ENCODE results near the gene SLC25A22. TPM values are rescaled to one million over a fixed set of nuclear protein-coding genes. Genes with fewer than 3 reads are reported as not detected.

The SLC25A22 gene
- total RNA-seq, 3 donors from 2014 or later = 2.7 to 11.5 (median 4.7) TPM

DNA sequence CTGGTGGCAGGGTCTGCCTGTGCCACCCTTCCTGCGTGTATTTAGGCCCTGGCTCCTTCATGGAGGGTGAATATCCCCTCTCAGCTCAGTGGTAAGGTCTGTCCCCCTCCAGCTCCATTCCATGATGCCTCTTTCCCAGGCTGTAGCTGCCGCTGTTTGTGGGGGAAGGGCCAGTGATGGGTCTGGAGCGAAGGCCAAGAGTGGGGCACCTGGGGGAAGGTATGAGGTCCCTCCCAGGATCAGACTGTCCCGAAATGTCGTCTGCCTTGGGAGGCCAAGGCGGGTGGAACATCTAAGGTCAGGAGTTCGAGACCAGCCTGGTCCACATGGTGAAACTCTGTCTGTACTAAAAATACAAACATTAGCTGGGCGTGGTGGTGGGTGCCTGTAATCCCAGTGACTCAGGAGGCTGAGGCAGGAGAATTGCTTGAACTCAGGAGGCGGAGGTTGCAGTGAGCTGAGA, 35.8 kb upstream of the SLC25A22 start:
- Histone ChIP-seq H3K9me3 (no peaks in the 10 kb centered on the region), H3K4me3 (peak overlapping the region; percentile 71 to 79 (median 76)), H3K36me3 (no peaks in the 10 kb centered on the region), H3K4me1 (peaks cover 21 to 30% of the 10 kb centered on the region in 2 donors), H3K27ac (peak overlapping the region; percentile 84 to 93), H3K27me3 (no peaks in the 10 kb centered on the region)
- DNase-seq (ENCODE audit: low spot score in 2 of 2) = no peak
- intact Hi-C loops (cut with DNase I; ENCODE audit: low total_unique reads) = no loop called here
- TF ChIP-seq POLR2AphosphoS5 (IDR thresholded peaks at IDR 0.05) (peak in 1 of 3 donors; percentile 45), POLR2A (IDR thresholded peaks at IDR 0.05) (no peak)
- TF ChIP-seq, protein P1, sequence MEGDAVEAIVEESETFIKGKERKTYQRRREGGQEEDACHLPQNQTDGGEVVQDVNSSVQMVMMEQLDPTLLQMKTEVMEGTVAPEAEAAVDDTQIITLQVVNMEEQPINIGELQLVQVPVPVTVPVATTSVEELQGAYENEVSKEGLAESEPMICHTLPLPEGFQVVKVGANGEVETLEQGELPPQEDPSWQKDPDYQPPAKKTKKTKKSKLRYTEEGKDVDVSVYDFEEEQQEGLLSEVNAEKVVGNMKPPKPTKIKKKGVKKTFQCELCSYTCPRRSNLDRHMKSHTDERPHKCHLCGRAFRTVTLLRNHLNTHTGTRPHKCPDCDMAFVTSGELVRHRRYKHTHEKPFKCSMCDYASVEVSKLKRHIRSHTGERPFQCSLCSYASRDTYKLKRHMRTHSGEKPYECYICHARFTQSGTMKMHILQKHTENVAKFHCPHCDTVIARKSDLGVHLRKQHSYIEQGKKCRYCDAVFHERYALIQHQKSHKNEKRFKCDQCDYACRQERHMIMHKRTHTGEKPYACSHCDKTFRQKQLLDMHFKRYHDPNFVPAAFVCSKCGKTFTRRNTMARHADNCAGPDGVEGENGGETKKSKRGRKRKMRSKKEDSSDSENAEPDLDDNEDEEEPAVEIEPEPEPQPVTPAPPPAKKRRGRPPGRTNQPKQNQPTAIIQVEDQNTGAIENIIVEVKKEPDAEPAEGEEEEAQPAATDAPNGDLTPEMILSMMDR (IDR thresholded peaks at IDR 0.05) = no peak

DNA sequence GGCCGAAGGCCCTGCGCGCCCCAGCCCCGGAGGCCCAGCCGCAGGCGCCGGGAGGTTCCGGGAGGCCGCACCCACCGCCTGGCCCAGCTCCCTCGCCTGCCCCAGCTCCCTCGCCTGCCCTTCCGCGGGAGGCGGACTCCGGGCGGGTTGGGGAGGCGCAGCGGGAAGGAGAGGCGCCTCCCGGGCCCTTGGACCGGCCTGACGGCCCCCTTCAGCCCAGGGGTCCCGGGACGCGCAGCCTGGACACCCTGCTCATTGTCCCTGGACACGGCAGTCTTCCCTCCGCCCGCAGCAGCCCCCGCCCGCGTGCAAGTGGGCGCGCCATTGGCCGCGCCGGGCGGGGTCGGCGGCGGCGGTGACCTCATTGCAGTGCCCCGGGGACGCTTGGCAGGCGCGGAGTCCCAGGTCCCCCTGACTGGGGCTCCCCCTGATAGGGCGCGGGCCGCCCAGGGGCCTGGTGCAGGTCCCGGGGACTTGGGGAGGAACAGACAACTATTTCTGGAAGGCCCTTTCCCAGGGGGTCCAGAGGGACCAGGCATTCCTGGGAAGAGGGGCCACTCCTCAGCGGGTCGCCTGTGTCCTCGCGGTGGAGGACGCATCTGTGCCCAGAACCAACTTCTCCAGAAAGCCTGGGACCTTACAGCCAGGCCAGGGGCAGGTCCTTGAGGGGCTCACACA, 35.2 kb upstream of the SLC25A22 start:
- H3K9me3 ChIP-seq = no peaks in the 10 kb centered on the region
- H3K4me1 ChIP-seq = peaks cover 27 to 37% of the 10 kb centered on the region in 2 donors
- H3K36me3 ChIP-seq = no peaks in the 10 kb centered on the region
- H3K4me3 ChIP-seq = peak overlapping the region; percentile 71 to 79 (median 76)
- intact Hi-C loops (cut with DNase I; ENCODE audit: low total_unique reads) = no loop called here
- no peak for DNase-seq (ENCODE audit: low spot score in 2 of 2)
- H3K27me3 ChIP-seq = no peaks in the 10 kb centered on the region
- peak overlapping the region; percentile 84 to 93 for H3K27ac ChIP-seq
- TF ChIP-seq POLR2AphosphoS5 (IDR thresholded peaks at IDR 0.05) = peak; percentile 19 to 40 (median 27)
- TF ChIP-seq, protein P1 (IDR thresholded peaks at IDR 0.05) = no peak

DNA sequence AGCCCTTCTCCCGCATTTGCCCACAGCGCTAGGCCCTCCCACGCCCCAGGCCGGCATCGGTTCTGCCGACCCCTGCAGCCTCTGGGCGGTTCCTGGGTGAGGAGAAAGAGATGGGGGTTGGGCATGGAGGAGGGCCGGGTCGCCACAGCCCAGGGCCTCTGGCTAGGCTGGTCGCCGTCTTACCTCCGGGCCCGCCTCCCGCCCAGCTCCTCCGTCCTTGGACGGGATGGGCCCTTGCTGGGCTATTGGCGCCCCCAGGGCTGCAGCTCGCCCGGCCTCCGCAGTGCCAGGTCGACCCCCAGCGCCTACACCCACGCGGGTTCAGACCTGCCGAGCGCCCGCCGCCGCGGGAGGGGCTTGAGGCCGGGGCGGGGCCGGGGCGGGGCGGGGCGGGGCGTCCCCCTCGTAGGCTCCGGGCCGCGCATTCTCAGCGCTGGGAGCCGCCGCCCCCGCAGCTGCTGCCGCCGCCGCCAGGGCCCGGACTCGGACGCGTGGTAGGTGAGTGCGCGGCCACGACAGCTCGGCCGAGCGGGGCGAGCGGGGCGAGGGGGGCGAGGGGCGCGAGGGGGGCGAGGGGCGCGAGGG, 34.5 kb upstream of the SLC25A22 start, which contains the start of gene CD151:
TSS of gene CD151 (plus strand) at position 424 of the 585 bp plus-strand sequence. CDS start 3,118 bp downstream, outside the sequence.
- no peaks in the 10 kb centered on the region for H3K9me3 ChIP-seq
- H3K27ac ChIP-seq = peak within 1 kb of the TSS; percentile 84 to 93
- H3K36me3 ChIP-seq = no peaks in the 10 kb centered on the region
- intact Hi-C loops (cut with DNase I; ENCODE audit: low total_unique reads) = no loop called here
- H3K4me1 ChIP-seq = peaks cover 29 to 41% of the 10 kb centered on the region in 2 donors
- H3K4me3 ChIP-seq = peak within 1 kb of the TSS; percentile 71 to 79 (median 76)
- H3K27me3 ChIP-seq = no peaks in the 10 kb centered on the region
- TF ChIP-seq POLR2AphosphoS5 (IDR thresholded peaks at IDR 0.05) (peak in 1 of 3 donors; percentile 28), POLR2A (IDR thresholded peaks at IDR 0.05) (no peak)
- DNase-seq (ENCODE audit: low spot score in 2 of 2) = no peak

DNA sequence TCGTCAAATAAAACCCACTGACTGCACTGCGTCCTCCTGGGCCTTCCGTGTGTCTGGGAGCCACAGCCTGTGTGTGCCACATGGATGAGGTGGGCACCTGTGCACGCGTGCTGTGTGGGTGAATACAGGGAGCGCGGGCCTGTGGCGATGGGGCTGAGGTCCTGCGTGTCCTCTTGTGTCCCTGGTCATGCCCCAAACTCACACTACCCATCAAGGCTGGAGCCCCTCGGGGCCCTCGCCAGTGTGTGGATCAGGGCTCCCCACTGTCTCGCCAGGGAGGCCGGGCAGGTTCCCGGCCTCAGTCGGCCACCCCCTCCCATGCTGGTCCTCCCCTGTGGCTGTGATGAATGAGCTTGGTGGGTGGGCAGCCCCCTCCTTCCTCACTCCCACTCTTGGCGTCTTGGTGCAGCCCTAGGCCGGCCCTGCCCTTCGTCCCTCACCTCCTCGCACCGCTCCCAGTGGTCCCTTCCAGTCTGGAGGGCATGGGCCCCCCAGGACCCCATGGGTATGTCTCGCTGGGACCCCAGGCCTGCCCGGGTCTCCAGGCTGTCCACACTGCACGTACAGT, 34.0 kb upstream of the SLC25A22 start:
- Histone ChIP-seq H3K36me3 (no peaks in the 10 kb centered on the region), H3K4me3 (peak overlapping the region; percentile 71 to 79 (median 76)), H3K9me3 (no peaks in the 10 kb centered on the region), H3K27me3 (no peaks in the 10 kb centered on the region), H3K4me1 (peaks cover 35 to 45% of the 10 kb centered on the region in 2 donors), H3K27ac (peak overlapping the region; percentile 84 to 93)
- no peak for DNase-seq (ENCODE audit: low spot score in 2 of 2)
- TF ChIP-seq POLR2AphosphoS5 (IDR thresholded peaks at IDR 0.05) (no peak), POLR2A (IDR thresholded peaks at IDR 0.05) (no peak)
- TF ChIP-seq, protein P1 (IDR thresholded peaks at IDR 0.05) = no peak
- intact Hi-C loops (cut with DNase I; ENCODE audit: low total_unique reads) = no loop called here

DNA sequence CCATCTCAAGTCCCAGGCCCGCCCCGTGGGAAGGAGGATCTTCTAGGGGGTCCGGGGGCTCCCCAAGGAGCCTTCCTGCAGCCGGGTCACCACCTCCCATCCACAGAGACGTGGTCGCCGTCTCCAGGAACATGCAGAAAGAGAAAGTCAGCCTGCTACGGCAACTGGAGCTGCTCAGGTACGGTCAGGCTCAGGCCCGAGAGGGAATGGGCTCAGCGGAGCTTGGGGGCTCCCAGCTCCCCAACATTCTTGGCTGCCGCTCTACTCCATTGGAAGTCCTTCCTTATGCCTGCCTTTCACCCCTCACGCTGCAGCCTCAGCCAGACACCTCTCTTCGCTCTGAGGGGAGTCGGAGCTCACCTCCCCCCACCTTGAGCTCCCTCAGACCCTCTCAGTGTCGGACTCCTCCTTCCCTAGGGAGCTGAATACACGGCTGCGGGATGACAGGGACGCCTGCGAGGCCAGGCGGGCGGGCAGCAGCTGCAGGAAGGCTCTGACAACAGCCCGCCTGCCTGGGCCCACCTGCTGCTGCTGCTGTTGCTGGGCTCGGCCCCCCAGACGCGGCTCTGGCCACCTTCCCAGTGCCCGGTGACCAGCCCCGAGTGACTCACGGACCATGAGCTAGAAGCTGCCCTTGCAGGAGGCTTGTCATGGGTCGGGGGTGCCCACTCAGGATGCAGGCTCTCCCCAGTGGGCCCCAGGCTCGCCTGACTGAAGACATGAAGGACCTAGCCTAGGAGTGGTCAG, 33.2 kb upstream of the SLC25A22 start:
- Histone ChIP-seq H3K4me1 (peaks cover 37 to 45% of the 10 kb centered on the region in 2 donors), H3K36me3 (no peaks in the 10 kb centered on the region), H3K27ac (no peak overlapping the region), H3K4me3 (peak overlapping the region in 2 of 3 donors; percentile 45 to 79), H3K9me3 (no peaks in the 10 kb centered on the region), H3K27me3 (no peaks in the 10 kb centered on the region)
- intact Hi-C loops (cut with DNase I; ENCODE audit: low total_unique reads) = no loop called here
- TF ChIP-seq, protein P1 (IDR thresholded peaks at IDR 0.05) = no peak
- no peak for TF ChIP-seq POLR2AphosphoS5 (IDR thresholded peaks at IDR 0.05)
- no peak for TF ChIP-seq POLR2A (IDR thresholded peaks at IDR 0.05)
- DNase-seq (ENCODE audit: low spot score in 2 of 2) = no peak

Data from breast epithelium (tissue), 4 donors.